Smooth muscle cell (in vitro differentiated cells): Measurements from ENCODE around the gene ANTXR2. TPM values are rescaled to one million over a fixed set of nuclear protein-coding genes. Genes with fewer than 3 reads are reported as not detected.
"Not testable (repeated sequence)": the region's sequence is repeated elsewhere in the genome, so short reads cannot be mapped to it uniquely, and the experiment has no call there.

Source experiments
- DNase-seq: peaks from one replicate; lab custom pipeline; 2025; ENCODE audit not compliant: unreplicated experiment; lab: John Stamatoyannopoulos, UW
- H2AFZ ChIP-seq: fragments of 200-600 bp; sonication (generic); 2 replicates; pipeline ENCODE4 v1.6.0; 2016; ENCODE audit warnings: antibody characterized with exemption, low read depth, mild to moderate bottlenecking
- H3F3A ChIP-seq: fragments of 200-600 bp; sonication (generic); 2 replicates; pipeline ENCODE4 v1.6.0; 2017; ENCODE audit warnings: antibody characterized with exemption, low read depth
- H3K27ac ChIP-seq: fragments of 200-600 bp; sonication (generic); 2 replicates; pipeline ENCODE4 v1.5.1; 2016; ENCODE audit warnings: low read depth, mild to moderate bottlenecking
- H3K27me3 ChIP-seq: fragments of 200-600 bp; sonication (generic); 2 replicates; pipeline ENCODE4 v1.6.1; 2016; ENCODE audit warnings: low read depth, mild to moderate bottlenecking
- H3K36me3 ChIP-seq: fragments of 200-600 bp; sonication (generic); 2 replicates; pipeline ENCODE4 v1.5.1; 2016; ENCODE audit warnings: low read depth
- H3K4me1 ChIP-seq: fragments of 200-600 bp; sonication (generic); 2 replicates; pipeline ENCODE4 v1.5.1; 2016; ENCODE audit warnings: low read depth
- H3K4me2 ChIP-seq: fragments of 200-600 bp; sonication (generic); 2 replicates; pipeline ENCODE4 v1.6.0; 2016; ENCODE audit warnings: mild to moderate bottlenecking
- H3K4me3 ChIP-seq: fragments of 200-600 bp; sonication (generic); 2 replicates; pipeline ENCODE4 v1.5.1; 2016; ENCODE audit warnings: mild to moderate bottlenecking
- H3K79me2 ChIP-seq: fragments of 200-600 bp; sonication (generic); 2 replicates; pipeline ENCODE4 v1.6.0; 2016; ENCODE audit warnings: low read depth, mild to moderate bottlenecking
- H3K9ac ChIP-seq: fragments of 200-600 bp; sonication (generic); 2 replicates; pipeline ENCODE4 v1.6.0; 2016; ENCODE audit warnings: low read depth
- H3K9me3 ChIP-seq: fragments of 200-600 bp; sonication (generic); replicated peaks from 2 replicates; pipeline ENCODE4 v1.5.1; 2016; ENCODE audit warnings: low read depth
- H4K20me1 ChIP-seq: fragments of 200-600 bp; sonication (generic); 2 replicates; pipeline ENCODE4 v1.6.0; 2016; ENCODE audit warnings: low read depth
- WGBS: methylation state at CpG from one replicate; pipeline ENCODE4 v1.1.7; 2016; ENCODE audit warnings: low lambda C conversion rate; 5-methylcytosine and 5-hydroxymethylcytosine counted together
- polyA plus RNA-seq: library from polyadenylated mRNA; unstranded; fragments of >200 nt; fragmentation: Nextera tagmentation; extraction: Ambion mirVana; gene quantifications from 2 replicates; pipeline ENCODE4 v1.2.1, GENCODE V29; 2016
- total RNA-seq: library from RNA; depleted of rRNA; stranded (reverse); fragments of >200 nt; gene quantifications from 2 replicates; pipeline ENCODE4 v1.2.3, GENCODE V29; 2014
- TF ChIP-seq, protein P1 (sequence below): fragments of 200-600 bp; sonication (generic); IDR thresholded peaks from 2 replicates; pipeline ENCODE4 v1.5.1; 2017; ENCODE audit warnings: borderline replicate concordance, mild to moderate bottlenecking, antibody characterized with exemption; ENCODE audit not compliant: insufficient read depth, poor library complexity, severe bottlenecking

ANTXR2 gene
- total RNA-seq = 67.6 and 94.3 TPM in 2 replicates
- polyA plus RNA-seq = 60.6 and 74.5 TPM in 2 replicates

DNA sequence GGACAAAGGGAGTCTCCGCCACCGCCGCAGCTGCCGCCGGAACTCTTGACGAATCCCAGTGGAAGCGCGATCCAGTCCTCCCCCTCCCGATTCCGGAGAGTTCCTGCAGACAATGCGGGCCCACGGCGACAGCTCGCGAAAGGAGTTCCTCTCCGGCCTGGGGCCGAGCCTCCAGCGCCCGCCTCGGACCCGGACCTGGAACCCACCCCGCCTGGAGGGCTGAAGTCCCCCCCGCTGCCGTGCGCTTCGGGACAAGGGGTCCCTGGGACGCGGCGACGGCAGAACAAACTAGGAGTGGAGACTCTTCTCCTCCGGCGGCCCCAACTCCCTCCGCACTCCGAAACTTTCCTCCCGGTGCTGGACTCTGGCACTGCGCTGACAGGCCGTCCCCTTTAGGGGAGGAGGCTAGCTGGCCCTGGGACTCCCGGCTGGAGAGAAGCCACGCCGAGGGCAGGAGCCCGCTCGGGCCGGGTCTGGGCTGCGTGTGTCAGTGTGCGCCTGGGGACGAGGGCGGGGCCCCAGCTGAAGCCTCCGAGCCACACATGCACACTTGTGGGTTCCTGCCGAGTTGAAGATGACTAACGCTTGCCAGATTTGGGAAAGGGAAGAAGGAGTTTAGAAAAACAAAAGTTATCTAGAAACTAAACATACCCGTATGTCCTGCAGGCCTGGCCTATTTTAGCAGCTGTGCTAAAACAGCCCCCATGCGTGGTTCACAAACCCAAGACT is at the start of gene ANTXR2:
Gene ANTXR2 (minus strand): TSS at position 486 of the 729 bp plus-strand sequence. CDS start 669 bp downstream, outside the sequence.
- peak within 1 kb of the TSS; percentile 85 for H3K9ac ChIP-seq
- H3K4me1 ChIP-seq = peaks cover 23% of the 10 kb centered on the region
- WGBS = under 1% methylated on average over 38 of the region's 52 CpGs

DNA sequence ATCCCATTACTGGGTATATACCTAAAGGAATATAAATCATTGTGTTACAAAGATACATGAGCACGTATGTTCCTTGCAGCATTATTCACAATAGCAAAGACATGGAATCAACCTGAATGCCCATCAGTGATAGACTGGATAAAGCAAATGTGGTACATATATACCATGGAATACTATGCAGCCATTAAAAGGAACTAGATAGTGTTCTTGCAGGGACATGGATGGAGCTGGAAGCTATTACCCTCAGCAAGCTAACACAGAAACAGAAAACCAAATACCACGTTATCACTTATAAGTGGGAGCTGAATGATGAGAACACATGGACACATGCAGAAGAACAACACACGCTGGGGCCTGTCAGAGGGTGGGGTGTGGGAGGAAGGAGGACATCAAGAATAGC is 48.8 kb upstream of the ANTXR2 start:
- not testable (repeated sequence) for H3K4me1 ChIP-seq, H3K4me2 ChIP-seq, H4K20me1 ChIP-seq, H3K4me3 ChIP-seq, H3K9ac ChIP-seq, H3F3A ChIP-seq, H2AFZ ChIP-seq, H3K36me3 ChIP-seq, H3K27ac ChIP-seq, DNase-seq, H3K27me3 ChIP-seq, H3K79me2 ChIP-seq
- H3K9me3 ChIP-seq = peaks cover 10% of the 10 kb centered on the region
- 95% methylated on average over 3 of the region's 3 CpGs for WGBS

More for the DNA sequence above, at the start of gene ANTXR2:
- H4K20me1 ChIP-seq = peaks cover 18% of the 10 kb centered on the region
- peaks cover 34% of the 10 kb centered on the region for H3F3A ChIP-seq
- H3K36me3 ChIP-seq = peaks cover 3% of the 10 kb centered on the region
- H3K27me3 ChIP-seq = no peaks in the 10 kb centered on the region
- peak within 1 kb of the TSS; percentile 80 for H2AFZ ChIP-seq
- H3K79me2 ChIP-seq = peaks cover 16% of the 10 kb centered on the region
- H3K4me2 ChIP-seq = peak within 1 kb of the TSS; percentile 87
- DNase-seq = peak; percentile 81
- TF ChIP-seq, protein P1, sequence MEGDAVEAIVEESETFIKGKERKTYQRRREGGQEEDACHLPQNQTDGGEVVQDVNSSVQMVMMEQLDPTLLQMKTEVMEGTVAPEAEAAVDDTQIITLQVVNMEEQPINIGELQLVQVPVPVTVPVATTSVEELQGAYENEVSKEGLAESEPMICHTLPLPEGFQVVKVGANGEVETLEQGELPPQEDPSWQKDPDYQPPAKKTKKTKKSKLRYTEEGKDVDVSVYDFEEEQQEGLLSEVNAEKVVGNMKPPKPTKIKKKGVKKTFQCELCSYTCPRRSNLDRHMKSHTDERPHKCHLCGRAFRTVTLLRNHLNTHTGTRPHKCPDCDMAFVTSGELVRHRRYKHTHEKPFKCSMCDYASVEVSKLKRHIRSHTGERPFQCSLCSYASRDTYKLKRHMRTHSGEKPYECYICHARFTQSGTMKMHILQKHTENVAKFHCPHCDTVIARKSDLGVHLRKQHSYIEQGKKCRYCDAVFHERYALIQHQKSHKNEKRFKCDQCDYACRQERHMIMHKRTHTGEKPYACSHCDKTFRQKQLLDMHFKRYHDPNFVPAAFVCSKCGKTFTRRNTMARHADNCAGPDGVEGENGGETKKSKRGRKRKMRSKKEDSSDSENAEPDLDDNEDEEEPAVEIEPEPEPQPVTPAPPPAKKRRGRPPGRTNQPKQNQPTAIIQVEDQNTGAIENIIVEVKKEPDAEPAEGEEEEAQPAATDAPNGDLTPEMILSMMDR = no peak
- peak within 1 kb of the TSS; percentile 86 for H3K4me3 ChIP-seq
- no peaks in the 10 kb centered on the region for H3K9me3 ChIP-seq
- peak within 1 kb of the TSS; percentile 84 for H3K27ac ChIP-seq

DNA sequence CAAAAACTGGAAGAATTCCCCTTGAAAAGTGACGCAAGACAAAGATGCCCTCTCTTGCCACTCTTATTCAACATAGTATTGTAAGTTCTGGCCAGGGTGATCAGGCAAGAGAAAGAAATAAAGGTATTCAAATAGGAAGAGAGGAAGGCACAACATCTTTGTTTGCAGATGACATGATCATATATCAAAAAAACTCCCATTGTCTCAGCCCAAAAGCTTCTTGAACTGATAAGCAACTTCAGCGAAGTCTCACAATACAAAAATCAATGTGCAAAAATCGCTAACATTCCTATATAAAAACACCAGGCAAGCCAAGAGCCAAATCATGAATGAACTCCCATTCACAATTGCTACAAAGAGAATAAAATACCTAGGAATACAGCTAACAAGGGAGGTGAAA is 46.6 kb upstream of the ANTXR2 start:
- H3K4me2 ChIP-seq, H3K4me3 ChIP-seq, DNase-seq, H3K79me2 ChIP-seq, H4K20me1 ChIP-seq, H2AFZ ChIP-seq, H3K9ac ChIP-seq, H3K36me3 ChIP-seq, H3F3A ChIP-seq, H3K4me1 ChIP-seq, H3K27ac ChIP-seq, H3K27me3 ChIP-seq: not testable (repeated sequence)
- WGBS = 96% methylated on average over 3 of the region's 3 CpGs
- H3K9me3 ChIP-seq = peaks cover 11% of the 10 kb centered on the region

DNA sequence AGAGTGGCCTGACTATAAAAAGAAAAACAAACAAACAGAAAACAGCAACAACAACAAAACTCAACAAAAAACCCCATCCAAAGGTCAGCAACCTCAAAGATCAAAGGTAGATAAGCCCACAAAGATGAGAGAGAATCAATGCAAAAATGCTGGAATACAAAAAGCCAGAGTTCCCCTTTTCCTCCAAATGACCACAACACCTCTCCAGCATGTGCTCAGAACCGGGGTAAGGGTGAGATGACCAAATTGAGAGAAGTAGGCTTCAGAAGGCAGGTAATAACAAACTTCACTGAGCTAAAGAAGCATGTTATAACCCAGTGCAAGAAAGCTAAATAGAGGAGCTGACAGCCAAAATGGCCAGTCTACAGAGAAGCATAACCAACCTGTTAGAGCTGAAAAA is 43.5 kb upstream of the ANTXR2 start:
- no peaks in the 10 kb centered on the region for H3K36me3 ChIP-seq
- H3K9me3 ChIP-seq = peaks cover 14% of the 10 kb centered on the region
- TF ChIP-seq, protein P1 = no peak
- H3K4me1 ChIP-seq = no peaks in the 10 kb centered on the region
- H3K4me2 ChIP-seq = no peak overlapping the region
- H3K9ac ChIP-seq = no peak overlapping the region
- no peaks in the 10 kb centered on the region for H3F3A ChIP-seq
- 84% methylated on average over 1 of the region's 1 CpG for WGBS
- H3K4me3 ChIP-seq = no peak overlapping the region
- no peaks in the 10 kb centered on the region for H3K79me2 ChIP-seq
- no peak for DNase-seq
- H3K27me3 ChIP-seq = no peaks in the 10 kb centered on the region
- H4K20me1 ChIP-seq = no peaks in the 10 kb centered on the region
- H2AFZ ChIP-seq = no peak overlapping the region
- H3K27ac ChIP-seq = no peak overlapping the region
